Measurements from ENCODE around the gene HOOK1.
"Not testable (repeated sequence)": the region's sequence is repeated elsewhere in the genome, so short reads cannot be mapped to it uniquely, and the experiment has no call there.

The HOOK1 gene

DNA sequence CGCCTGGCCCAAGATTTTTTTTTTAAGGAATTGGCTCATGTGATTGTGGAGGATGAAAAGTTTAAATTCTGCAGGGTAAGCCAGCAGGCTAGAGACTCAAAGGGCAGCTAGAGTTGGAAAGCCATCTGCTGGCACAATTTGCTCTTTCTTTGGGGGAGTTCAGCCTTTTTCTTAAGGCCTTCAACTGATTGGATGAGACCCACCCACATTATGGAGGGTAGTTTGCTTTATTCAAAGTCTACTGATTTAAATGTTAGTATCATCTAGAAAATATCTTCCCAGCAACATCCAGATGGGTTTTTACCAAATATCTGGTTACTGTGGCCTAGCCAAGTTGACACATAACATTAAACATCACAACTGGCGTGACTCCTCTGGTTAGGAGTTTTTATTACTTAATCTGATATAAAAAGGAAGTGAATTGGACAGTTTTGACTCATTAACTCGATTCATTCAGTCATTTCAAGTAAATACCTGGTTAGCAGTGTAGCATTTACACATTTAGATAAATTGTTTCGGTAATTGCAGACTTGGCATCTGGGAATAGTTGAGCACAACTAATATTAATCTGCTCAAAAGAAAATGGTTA is 12.4 kb downstream of the HOOK1 start:
- no peak for DNase-seq

- no peak for DNase-seq
Observed at GRCh38 chr1:59828160-59828559, 13.4 kb downstream of the HOOK1 start.

- DNase-seq: no peak
Observed at GRCh38 chr1:59831529-59831928, 16.8 kb downstream of the HOOK1 start.

GRCh38 chr1:59833022-59833421 is 18.3 kb downstream of the HOOK1 start:
- DNase-seq: no peak

GRCh38 chr1:59833991-59834390 is 19.2 kb downstream of the HOOK1 start:
- DNase-seq: no peak

GRCh38 chr1:59837857-59838256 is 23.1 kb downstream of the HOOK1 start:
- DNase-seq: not testable (repeated sequence)

DNA sequence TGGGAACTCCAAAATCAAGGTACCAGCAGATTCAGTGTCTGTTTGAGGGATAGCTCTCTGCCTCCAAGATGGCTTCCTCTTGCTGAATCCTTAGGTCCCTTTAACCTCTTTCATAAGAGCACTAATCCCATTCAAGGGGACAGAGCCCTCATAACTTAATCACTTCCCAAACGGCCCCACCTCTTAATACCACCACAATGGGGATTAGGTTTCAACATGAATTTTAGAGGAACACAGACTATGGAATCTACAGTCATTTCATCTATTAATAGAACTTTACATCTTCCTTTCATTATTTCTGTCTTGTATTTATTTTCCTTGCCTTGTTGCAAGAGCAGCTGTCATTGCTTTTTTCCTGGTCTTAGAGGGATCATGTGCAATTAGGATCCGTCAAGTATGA is 30.3 kb downstream of the HOOK1 start:
- DNase-seq: no peak

- no peak for DNase-seq
Observed at GRCh38 chr1:59846209-59846894, 31.6 kb downstream of the HOOK1 start.

GRCh38 chr1:59846895-59847282 is 32.1 kb downstream of the HOOK1 start:
- DNase-seq: no peak

DNA sequence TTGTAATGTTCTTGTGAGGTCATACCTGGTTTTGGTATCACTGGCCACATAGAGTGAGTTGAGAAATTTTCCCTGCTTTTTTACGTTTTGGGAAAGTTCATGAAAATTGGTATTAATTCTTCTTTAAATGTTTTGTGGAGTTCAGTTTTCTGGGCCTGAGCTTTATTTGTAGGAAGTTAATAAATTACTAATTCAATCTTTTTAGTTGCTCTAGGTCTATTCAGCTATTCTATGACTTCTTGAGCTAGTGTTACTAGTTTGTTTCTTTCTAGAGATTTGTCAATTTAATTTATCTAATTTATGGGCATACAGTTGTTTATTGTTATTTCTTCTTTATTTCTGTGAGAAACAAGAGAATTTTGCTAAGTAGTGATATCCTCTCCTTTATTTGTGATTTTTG is 37.4 kb downstream of the HOOK1 start:
- no peak for DNase-seq

GRCh38 chr1:59855297-59855696 is 40.5 kb downstream of the HOOK1 start:
- not testable (repeated sequence) for DNase-seq

GRCh38 chr1:59856725-59857338 is 42.1 kb downstream of the HOOK1 start:
- no peak for DNase-seq

DNA sequence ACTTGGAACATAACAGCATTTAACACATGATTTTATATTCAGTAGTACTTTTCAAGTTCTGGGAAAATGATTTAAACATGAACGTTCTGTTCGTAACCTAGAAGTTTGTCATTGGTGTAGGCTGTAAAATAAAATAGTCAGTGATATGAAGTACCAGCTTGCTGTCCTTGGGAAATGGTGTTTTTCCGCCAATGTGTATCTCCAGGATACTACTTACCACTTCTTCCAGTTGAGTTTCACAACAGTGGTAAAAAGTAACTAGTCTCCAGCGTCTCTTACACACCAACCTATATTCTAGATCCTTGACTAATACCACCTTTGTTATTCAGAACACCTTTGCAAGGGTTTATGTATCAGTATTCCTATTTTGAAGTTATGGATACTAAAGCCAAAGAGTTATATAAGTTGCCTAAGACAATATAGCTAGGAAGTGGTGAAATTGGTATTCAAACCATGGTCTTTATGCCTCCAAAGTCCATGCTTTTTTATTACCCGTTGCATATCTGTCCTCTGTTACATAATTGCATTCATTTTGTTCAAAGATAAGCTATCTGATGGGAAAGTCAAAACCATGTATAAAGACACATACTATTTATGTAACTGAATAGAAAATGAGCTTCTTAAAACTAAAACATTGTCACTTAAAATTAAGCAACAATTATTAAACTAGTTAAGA is 43.1 kb downstream of the HOOK1 start:
- no peak for DNase-seq

DNA sequence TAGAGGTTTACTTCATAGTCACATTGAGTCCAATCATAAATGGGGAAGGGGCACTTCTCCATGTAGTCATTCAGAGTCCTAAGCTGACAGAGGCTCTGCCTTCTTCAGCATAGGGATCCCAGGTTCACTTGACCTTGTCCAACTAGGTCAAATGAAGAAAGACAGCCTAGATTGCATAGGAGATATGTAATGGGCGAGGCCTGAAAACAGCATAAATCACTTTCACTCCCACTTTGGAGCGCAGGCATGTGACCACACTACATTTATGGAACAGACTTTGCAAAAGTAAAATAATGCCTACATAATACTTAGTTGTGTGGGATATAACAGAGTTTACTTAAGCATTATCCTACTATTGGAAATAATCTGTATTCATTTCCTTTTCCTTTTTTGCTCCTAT is 51.7 kb downstream of the HOOK1 start:
- DNase-seq: no peak

- DNase-seq: no peak
Observed at GRCh38 chr1:59871746-59872145, 57.0 kb downstream of the HOOK1 start.

DNA sequence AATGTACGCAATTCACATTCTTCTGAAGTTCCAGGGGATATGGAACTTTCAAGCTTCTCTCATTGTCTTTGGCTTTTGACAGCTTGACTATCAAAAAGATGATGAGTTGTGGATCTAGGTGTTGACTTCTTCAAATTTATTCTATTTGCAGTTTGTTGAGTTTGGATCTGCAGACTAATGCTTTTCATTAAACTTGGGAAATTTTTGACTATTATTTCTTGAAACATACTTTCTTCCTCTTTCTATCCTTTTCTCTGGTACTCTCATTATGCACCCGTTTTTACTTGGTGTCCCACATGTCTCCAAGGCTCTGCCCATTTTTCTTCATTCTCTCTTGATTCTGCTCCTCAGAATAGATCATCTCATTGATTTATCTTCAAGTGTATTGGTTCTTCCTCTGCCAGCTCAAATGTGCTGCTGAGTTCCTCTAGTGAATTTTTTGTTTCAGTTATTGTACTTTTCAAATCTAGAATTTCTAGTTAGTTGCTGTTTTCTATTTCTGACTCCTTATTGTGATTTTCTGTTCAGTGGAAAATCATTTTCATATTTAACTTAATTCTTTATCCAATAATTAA is 62.4 kb downstream of the HOOK1 start:
- DNase-seq: no peak

DNA sequence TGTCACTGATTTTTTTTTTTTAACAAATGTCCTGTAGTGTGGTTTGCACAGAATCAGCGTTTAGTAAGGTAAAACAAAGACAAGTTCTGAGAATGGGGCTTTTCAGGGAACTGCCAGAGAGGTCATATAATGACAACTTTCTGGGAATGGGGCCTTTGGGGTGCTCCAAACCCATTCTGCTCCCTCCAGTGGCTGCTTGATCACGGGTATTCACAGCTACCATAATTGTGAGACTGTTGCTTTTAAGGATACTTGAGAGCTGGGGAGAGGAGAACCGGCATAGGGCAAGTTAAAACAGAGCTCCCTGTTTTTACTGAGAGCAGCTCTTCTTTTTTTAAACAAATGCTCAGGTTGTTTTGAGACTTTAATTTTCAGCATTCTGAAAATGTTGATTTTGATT is 63.6 kb downstream of the HOOK1 start:
- no peak for DNase-seq

- DNase-seq: peak; percentile 59
Observed at GRCh38 chr1:59879574-59879973, 64.8 kb downstream of the HOOK1 start.

- no peak for DNase-seq
Observed at GRCh38 chr1:59879996-59880505, 65.3 kb downstream of the HOOK1 start.

GRCh38 chr1:59880735-59881134 is 66.0 kb downstream of the HOOK1 start:
- DNase-seq: no peak

- DNase-seq: no peak
Observed at GRCh38 chr1:59885160-59885832, 70.5 kb downstream of the HOOK1 start.
